ENCODE measurements around the gene ERC1.

GRCh38 chr12:1034243-1034642 is 43.2 kb downstream of the ERC1 start:
- TF ChIP-seq CTCF (IDR thresholded peaks at IDR 0.05): no peak
- no peak for TF ChIP-seq POLR2A (IDR thresholded peaks at IDR 0.05)

Measured in tibial nerve (tissue), 3 donors.